ENCODE results near the gene NDUFV1. TPM values are rescaled to one million over a fixed set of nuclear protein-coding genes. Genes with fewer than 3 reads are reported as not detected.
"Not testable (repeated sequence)": the region's sequence is repeated elsewhere in the genome, so short reads cannot be mapped to it uniquely, and the experiment has no call there.

NDUFV1 gene
- total RNA-seq, 4 donors from 2014 or later: 306 to 608 (median 365) TPM

DNA sequence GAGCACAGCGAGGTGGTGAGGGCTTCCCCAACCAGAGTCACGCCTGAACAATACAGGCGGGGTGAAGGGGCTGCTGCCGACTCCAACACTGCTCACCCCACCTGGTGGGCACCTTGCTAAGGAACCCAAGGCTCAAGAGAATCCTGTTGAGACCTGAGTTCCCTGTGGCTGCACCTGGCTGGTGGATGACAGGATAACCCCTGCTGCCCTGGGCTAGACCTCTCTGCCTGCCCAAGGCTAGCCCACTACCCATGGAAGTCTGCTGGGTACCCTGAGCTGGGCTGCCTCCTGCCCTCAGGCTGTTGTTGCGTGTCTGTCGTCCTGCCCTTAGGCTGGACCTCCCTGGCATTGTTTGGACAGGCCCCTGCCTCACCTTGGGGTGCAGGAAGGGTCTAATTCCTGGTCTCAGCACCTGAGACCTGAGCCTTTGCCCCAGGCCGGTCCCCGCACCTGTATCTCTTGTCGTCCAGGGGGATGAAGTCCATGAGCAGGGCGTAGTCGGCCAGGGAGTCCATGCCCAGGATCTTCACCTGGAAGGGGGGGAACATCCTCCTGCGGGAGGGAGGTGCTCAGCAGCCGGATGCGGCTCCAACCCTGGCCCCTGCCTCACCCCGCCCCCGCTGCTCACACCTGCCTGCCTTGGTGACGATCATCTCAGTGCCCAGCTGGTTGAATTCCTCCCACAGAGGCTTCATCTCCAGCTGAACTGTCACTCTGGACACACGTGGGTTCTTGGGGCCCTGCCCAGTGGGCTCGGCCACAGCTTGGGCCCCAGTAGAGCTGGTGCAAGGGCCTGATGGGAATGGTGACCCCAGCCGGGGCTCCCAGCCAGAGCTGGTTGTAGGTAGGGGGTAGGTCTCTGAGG is 27.9 kb downstream of the NDUFV1 start:
- no peaks in the 10 kb centered on the region for H3K9me3 ChIP-seq
- intact Hi-C loops (cut with DNase I; ENCODE audit: low total_unique reads) (loop anchor here (5.0 kb wide), 1 partner anchor 173 kb away; no protein-coding TSS in a partner anchor), in situ Hi-C loops (cut with MboI; ENCODE audit: low sequenced_read_pairs in 4 of 4) (no loop called here)
- H3K36me3 ChIP-seq: no peaks in the 10 kb centered on the region
- H3K4me1 ChIP-seq: peaks cover 2 to 5% of the 10 kb centered on the region in 2 donors
- no peak for ATAC-seq
- no peak for DNase-seq
- TF ChIP-seq POLR2A (IDR thresholded peaks at IDR 0.05) (no peak), CTCF (IDR thresholded peaks at IDR 0.05 in 4 of 5, conservative IDR thresholded peaks at IDR 0.05 in 1 of 5) (no peak)
- no peak overlapping the region for H3K4me3 ChIP-seq
- H3K27me3 ChIP-seq: peaks cover 0 to 4% (median under 1%) of the 10 kb centered on the region in 3 donors
- H3K27ac ChIP-seq: no peak overlapping the region

GRCh38 chr11:67635231-67635521 is 28.4 kb downstream of the NDUFV1 start:
- intact Hi-C loops (cut with DNase I; ENCODE audit: low total_unique reads) (no loop called here), in situ Hi-C loops (cut with MboI; ENCODE audit: low sequenced_read_pairs in 4 of 4) (no loop called here)
- DNase-seq (no peak), ATAC-seq (no peak)
- H3K27me3 ChIP-seq: peaks cover 1 to 10% (median 5%) of the 10 kb centered on the region in 3 donors
- H3K27ac ChIP-seq: no peak overlapping the region
- TF ChIP-seq CTCF (IDR thresholded peaks at IDR 0.05 in 4 of 5, conservative IDR thresholded peaks at IDR 0.05 in 1 of 5): no peak
- no peak for TF ChIP-seq POLR2A (IDR thresholded peaks at IDR 0.05)
- no peak overlapping the region for H3K4me3 ChIP-seq
- H3K4me1 ChIP-seq: peaks cover 2 to 5% of the 10 kb centered on the region in 2 donors
- H3K36me3 ChIP-seq: no peaks in the 10 kb centered on the region
- no peaks in the 10 kb centered on the region for H3K9me3 ChIP-seq

GRCh38 chr11:67636962-67637361 is 30.2 kb downstream of the NDUFV1 start:
- DNase-seq (no peak), ATAC-seq (no peak)
- Histone ChIP-seq H3K4me3 (no peak overlapping the region), H3K36me3 (no peaks in the 10 kb centered on the region), H3K4me1 (no peaks in the 10 kb centered on the region), H3K27me3 (peaks cover 6 to 15% (median 9%) of the 10 kb centered on the region in 3 donors), H3K27ac (no peak overlapping the region), H3K9me3 (no peaks in the 10 kb centered on the region)
- in situ Hi-C loops (cut with MboI; ENCODE audit: low sequenced_read_pairs in 4 of 4) (no loop called here), intact Hi-C loops (cut with DNase I; ENCODE audit: low total_unique reads) (no loop called here)
- TF ChIP-seq POLR2A (IDR thresholded peaks at IDR 0.05) (no peak), CTCF (IDR thresholded peaks at IDR 0.05 in 4 of 5, conservative IDR thresholded peaks at IDR 0.05 in 1 of 5) (no peak)

DNA sequence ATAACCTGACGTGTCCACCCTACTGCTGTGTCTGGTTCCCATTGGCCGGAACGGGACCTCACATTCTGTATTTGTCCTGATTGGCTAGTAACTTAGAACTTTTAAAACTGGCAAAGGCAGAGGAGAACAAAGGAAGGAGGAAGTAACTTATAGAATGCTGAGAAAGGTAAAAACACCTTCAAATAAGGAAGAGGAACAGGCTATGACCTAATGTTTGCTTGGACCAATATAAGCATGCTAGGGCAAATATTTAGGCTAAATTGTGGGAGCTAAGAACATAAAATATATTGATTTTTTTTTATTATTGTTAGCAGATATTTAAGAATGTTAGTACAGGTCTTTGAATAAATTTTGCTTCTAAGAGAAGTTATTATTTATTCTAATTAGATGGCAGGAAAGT is 30.7 kb downstream of the NDUFV1 start:
- in situ Hi-C loops (cut with MboI; ENCODE audit: low sequenced_read_pairs in 4 of 4); intact Hi-C loops (cut with DNase I; ENCODE audit: low total_unique reads); ATAC-seq; DNase-seq; H3K9me3 ChIP-seq; H3K4me1 ChIP-seq; H3K36me3 ChIP-seq; H3K27ac ChIP-seq; H3K4me3 ChIP-seq: not testable (repeated sequence)
- H3K27me3 ChIP-seq: peaks cover 6 to 15% (median 9%) of the 10 kb centered on the region in 3 donors

- Histone ChIP-seq H3K27me3 (peaks cover 6 to 15% (median 9%) of the 10 kb centered on the region in 3 donors), H3K4me1 (no peaks in the 10 kb centered on the region), H3K9me3 (no peaks in the 10 kb centered on the region), H3K4me3 (no peak overlapping the region), H3K36me3 (no peaks in the 10 kb centered on the region), H3K27ac (no peak overlapping the region)
- no peak for ATAC-seq
- TF ChIP-seq POLR2A (IDR thresholded peaks at IDR 0.05): no peak
- no peak for DNase-seq
- intact Hi-C loops (cut with DNase I; ENCODE audit: low total_unique reads) (no loop called here), in situ Hi-C loops (cut with MboI; ENCODE audit: low sequenced_read_pairs in 4 of 4) (no loop called here)
Measured at GRCh38 chr11:67638535-67639437, 32.0 kb downstream of the NDUFV1 start.
